Eye (tissue), 1 donor: ENCODE measurements around the gene DPH3.
"Not testable (repeated sequence)": the region's sequence is repeated elsewhere in the genome, so short reads cannot be mapped to it uniquely, and the experiment has no call there.

ENCODE experiments used
- DNase-seq: peaks from one replicate; pipeline ENCODE4 v3.0.0-alpha.2; 2015

The DPH3 gene

DNA sequence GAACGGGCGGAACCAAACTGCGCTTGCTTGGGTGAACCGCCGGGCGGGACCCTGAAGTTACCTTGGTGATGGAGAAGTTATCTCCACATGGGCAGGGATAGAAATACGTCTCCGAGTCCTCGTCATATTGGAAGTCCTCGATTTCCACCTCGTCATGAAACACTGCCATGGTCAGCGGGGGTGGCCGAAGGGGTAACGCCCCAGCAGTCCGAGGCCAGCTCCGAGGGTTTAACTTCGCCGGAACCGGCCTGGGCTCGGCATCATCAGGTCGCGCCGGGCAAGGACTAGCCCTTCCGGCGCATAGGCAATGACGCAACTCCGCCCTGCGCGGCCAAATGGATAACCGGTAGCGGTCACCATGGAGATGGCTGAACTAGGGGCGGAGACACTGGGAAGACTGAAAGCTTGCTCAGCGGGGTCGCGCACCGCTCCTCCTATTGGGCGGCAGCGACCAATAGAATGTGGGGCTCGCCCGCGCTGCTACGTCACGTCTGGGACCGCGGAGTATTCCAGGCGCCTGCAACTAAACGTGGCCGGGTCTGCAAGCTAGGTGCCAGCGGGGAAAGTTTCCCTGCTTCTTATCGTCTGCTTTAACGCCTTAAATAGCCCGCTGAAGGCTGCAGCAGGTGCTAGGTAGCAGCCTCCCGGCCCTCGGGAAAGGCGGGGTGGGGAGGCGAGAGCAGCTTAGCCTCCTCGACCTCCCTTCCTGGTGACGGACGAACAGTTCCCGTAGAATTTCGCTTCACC lies at the start of gene DPH3, which contains the start of gene OXNAD1:
Gene DPH3, minus strand, starts transcription at position 236 of the 747 bp plus-strand sequence. Its CDS starts 67 bp downstream, at position 169.
Gene OXNAD1, plus strand, starts transcription at position 505 of the 747 bp plus-strand sequence. CDS start 5,741 bp downstream, outside the sequence.
- DNase-seq = peak; percentile 100

GRCh38 chr3:16313886-16314645 lies 49.3 kb upstream of the DPH3 start:
- no peak for DNase-seq

DNA sequence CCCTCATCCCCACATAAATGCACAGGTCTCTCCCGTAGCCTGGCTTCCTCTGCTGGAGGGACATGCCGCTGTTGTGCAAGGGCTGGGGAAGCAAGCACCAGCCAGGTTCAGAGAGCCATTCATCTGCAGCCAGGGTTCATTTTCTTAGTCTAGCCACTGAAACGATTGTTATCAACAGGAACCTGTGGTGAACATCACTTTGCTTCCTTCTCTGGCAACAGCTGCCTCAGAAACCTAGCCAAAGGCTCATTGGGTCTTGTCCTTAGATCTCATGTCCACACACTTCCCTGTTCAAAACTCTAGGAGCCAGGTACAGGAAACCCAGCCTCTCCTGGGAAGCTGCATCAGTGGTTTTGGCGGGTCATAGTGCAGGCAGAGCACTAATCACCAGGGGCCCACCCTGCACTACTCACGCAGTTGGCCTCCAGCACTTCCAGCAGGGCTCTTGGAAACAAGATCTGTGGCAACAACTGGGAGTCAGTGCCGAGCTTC lies 47.3 kb upstream of the DPH3 start:
- DNase-seq = no peak

DNA sequence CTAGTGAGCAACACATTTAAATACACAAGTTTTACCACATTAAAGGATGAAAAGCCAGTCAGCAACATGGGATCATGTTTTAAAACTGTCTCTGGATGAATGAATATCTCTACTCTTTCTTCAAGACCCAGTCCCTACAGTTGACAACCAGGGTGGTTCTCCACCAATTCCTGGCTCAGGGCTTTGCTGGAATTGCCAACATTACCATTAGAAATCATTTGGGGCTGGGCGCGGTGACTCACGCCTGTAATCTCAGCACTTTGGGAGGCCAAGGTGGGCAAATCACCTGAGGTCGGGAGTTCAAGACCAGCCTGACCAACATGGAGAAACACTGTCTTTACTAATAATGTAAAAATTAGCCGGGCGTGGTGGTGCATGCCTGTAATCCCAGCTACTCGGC lies 45.7 kb upstream of the DPH3 start:
- not testable (repeated sequence) for DNase-seq

DNA sequence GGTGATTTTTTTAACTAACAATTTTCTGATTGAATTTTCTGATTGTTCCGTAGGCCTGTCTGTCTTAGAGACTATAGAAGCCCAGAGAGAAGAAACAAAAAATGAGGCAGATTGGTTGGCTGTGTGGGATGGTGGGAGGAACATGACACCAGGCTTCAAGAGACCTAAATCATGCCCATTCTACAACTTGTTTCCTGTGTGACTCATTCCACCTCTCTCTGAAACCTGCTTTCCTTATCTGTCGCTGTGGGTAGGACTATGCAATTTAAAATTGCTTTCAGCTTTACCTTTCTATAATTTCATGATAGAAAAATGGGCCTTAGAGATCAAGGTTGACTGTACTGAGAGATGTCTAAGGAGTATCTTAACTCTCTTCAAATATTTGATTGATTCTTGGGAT lies 44.8 kb upstream of the DPH3 start:
- DNase-seq = no peak

DNA sequence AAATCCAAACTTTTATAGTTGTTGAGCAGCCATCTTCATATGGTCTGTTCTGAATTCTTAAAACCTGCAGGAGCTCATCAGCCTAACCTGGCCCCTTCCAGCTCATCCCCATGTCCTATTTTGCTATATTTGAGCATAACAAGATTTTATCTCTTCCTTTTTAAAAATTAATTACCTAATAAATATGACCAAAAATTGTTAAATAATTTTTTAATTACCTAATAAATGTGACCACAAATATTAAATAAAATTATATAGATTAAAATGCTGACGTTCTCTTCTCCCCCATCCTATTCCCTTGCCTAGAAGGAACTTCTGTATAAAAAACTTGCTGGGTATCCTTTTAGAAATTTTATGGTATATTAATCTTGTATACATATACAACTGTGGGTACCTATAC lies 44.0 kb upstream of the DPH3 start:
- no peak for DNase-seq

- no peak for DNase-seq
Observed at GRCh38 chr3:16307832-16308531, 43.2 kb upstream of the DPH3 start.

- DNase-seq = no peak
Observed at GRCh38 chr3:16305111-16305541, 40.4 kb upstream of the DPH3 start.

GRCh38 chr3:16304061-16305010 lies 39.6 kb upstream of the DPH3 start:
- DNase-seq = no peak

GRCh38 chr3:16303037-16303575 lies 38.4 kb upstream of the DPH3 start:
- DNase-seq = no peak

DNA sequence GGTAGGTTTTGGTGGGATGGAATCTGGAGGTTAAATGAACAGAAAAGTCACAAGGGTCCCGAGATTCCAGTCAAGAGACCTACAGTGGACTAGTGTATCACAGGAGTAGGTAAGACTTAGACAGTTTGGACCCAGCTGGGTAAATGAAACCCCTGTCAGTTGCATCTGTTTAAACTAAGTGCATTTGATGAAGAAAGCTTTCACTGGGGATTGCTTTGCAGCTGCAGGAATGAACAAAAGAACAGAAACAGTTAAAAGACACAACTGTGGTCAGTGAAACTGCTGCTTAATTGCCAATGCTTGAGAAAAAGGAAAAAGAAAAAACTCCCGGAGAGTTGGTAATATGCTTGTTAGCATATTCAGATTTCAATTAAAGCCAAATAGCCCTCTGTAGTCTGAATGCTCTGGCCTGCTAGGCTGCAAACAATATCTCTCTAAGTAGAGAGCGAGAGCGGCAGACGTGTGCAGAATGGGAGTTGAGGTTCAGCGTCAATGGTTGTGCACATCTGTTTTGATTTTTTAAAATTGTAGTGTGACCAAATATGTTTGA lies 37.4 kb upstream of the DPH3 start:
- DNase-seq = peak; percentile 32

GRCh38 chr3:16301507-16301906 lies 36.8 kb upstream of the DPH3 start:
- DNase-seq = no peak

GRCh38 chr3:16300881-16301359 lies 36.2 kb upstream of the DPH3 start:
- DNase-seq = no peak

DNA sequence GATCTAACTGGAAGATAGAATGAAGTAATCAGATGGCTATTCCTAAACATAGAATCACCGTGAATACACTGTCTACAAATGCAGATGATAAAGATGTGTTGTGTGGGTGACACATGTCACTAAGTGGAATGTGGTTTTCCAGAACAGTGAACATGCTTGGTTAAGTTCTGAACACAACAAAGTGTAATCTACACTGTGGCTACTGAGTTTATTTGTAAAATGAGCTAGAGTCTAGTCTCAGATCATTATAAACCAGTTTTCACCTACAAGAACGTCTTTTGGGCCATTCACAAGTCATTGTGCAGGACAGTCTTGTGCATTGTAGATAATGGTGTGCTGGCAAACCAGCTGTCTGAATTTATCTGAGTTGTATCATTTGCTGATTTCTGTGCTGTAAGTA lies 35.6 kb upstream of the DPH3 start:
- no peak for DNase-seq

DNA sequence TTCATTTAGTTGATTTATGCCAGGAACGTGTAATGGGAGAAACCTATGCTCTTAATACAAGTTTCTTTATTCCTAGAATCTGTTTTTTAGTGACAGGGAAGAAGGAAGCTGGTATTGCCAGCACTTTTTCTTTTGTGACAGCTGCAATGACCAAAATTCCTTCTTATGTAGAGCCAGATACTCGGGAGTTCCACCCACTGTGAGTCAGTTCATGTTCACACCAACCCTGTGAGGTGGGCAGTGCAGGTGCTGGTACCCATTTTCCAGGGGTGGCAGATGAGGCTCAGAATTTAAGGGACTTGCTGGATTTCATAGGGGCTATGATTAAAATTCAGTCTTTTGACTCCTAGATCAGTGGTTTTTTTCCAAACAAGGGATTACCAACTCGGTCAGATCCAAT lies 35.0 kb upstream of the DPH3 start:
- no peak for DNase-seq

DNA sequence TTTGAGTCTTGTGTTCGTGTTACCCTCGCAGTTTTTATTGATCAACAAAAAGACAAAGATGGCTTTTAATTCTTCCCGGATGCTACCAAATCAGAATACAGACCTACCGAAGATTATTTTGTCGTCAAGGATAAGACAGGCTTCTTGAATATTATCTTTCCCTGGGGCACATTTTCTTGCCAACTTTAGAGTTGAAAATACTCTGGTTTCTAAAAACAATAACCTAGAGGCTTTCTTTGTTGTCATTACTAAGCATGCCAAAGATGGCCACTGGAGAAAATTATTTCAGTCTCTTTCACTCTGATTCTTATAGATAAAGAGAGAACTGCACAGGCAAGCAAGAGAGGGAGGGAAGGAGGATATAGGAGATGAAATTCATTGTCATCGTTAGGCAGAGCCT lies 34.1 kb upstream of the DPH3 start:
- peak; percentile 42 for DNase-seq

DNA sequence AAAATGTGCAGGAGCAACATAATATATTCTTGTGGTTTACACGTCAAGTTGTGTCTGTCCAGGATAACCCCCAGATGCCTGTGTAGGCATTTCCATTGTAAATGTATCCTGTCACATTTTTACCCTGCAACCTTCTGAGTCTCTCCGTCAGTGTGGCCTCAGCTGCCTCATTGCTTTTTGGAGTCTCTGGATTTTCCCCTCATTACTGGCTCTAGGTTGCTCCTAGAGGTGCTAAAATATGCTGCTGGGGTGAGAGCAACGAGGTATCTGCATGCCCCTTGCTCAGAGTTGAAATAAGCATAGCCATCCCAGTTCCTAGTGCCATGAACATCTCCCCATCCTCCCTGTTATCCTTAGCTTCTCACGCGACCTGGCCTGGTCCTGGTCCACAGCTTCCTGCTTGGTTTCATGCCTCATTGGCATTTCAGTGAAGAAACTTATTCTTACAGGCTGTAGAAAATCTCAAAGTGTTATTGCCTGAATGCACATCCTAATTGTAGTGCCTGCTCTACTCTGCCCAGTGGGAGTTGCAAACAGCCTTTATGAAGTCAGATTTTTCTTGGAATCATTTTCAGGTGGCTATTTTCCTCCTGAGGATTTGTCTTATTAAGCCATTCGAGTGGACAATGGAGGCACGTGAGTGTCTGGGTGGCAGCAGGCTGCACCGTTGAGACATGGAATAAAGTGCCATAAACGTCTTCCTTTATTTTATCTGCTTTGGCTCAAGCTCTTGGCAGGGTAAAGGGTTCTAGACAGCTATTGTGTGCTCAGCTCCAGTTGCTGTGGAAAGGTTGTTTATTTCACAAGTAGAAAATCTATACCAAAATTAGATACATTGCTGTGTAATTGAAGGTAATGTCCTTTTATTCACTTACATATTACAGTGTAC lies 33.5 kb upstream of the DPH3 start:
- DNase-seq = peak; percentile 57

GRCh38 chr3:16295298-16295890 lies 30.7 kb upstream of the DPH3 start:
- DNase-seq = no peak

GRCh38 chr3:16294844-16295243 lies 30.1 kb upstream of the DPH3 start:
- no peak for DNase-seq

DNA sequence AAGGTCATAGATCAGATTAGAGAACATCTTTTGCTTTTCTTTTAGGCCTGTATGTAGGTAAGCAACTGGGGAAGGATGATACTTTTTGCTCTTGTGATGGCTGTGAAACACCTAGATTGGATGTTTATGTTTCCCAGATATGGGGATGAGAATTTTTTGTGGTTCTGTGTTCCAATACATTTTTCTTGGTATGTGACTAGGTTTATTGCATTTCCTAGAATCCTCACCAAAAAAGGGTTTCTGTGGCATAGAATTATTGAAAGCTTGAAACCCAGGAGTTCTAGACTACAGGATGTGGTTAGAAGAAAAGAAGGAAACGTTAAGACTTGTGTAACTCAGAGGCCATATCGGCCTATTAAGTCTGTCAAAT lies 26.1 kb upstream of the DPH3 start:
- no peak for DNase-seq
